OCI-LY1 (cell line): Measurements from ENCODE around the gene CRACDL.

Source experiments
- H2AFZ ChIP-seq: fragments of 200-600 bp; sonication (generic), shearing (Covaris generic); 2 replicates; pipeline ENCODE4 v1.6.0; 2014; ENCODE audit warnings: antibody characterized with exemption, mild to moderate bottlenecking, low read length
- H3F3A ChIP-seq: fragments of 200-600 bp; sonication (generic), shearing (Covaris generic); 2 replicates; pipeline ENCODE4 v1.6.0; 2014; ENCODE audit warnings: mild to moderate bottlenecking, antibody characterized with exemption, low read length, moderate library complexity; ENCODE audit not compliant: insufficient read depth
- H3K27ac ChIP-seq: fragments of 200-600 bp; sonication (generic); 2 replicates; pipeline ENCODE4 v1.5.1; 2014; ENCODE audit warnings: low read length, mixed run types, mild to moderate bottlenecking, low read depth; ENCODE audit not compliant: poor library complexity, severe bottlenecking
- H3K27me3 ChIP-seq: fragments of 200-600 bp; sonication (generic); 2 replicates; pipeline ENCODE4 v1.6.0; 2014; ENCODE audit warnings: antibody characterized with exemption, mild to moderate bottlenecking, low read length, moderate library complexity; ENCODE audit not compliant: insufficient read depth
- H3K36me3 ChIP-seq: fragments of 200-600 bp; sonication (generic); 2 replicates; pipeline ENCODE4 v1.6.1; 2014; ENCODE audit warnings: mild to moderate bottlenecking, antibody characterized with exemption, low read length, moderate library complexity, mixed read lengths; ENCODE audit not compliant: insufficient read depth
- H3K4me1 ChIP-seq: fragments of 200-600 bp; sonication (generic); 2 replicates; pipeline ENCODE4 v1.5.1; 2014; ENCODE audit warnings: mild to moderate bottlenecking, low read length, moderate library complexity; ENCODE audit not compliant: insufficient read depth, severe bottlenecking
- H3K4me2 ChIP-seq: fragments of 200-600 bp; sonication (generic), shearing (Covaris generic); 2 replicates; pipeline ENCODE4 v1.6.1; 2014; ENCODE audit warnings: low read length
- H3K4me3 ChIP-seq: fragments of 200-600 bp; sonication (generic); 2 replicates; pipeline ENCODE4 v1.5.1; 2014; ENCODE audit warnings: low read length, low read depth, mild to moderate bottlenecking, mixed read lengths; ENCODE audit not compliant: poor library complexity, severe bottlenecking
- H3K79me2 ChIP-seq: fragments of 200-600 bp; shearing (Covaris generic); 2 replicates; pipeline ENCODE4 v1.6.1; 2016; ENCODE audit warnings: mixed run types, low read length, mixed read lengths; ENCODE audit not compliant: insufficient read depth
- H3K9ac ChIP-seq: fragments of 200-600 bp; sonication (generic), shearing (Covaris generic); 2 replicates; pipeline ENCODE4 v1.6.1; 2014; ENCODE audit warnings: mild to moderate bottlenecking, low read length, mixed read lengths
- H3K9me2 ChIP-seq: fragments of 200-600 bp; sonication (generic), shearing (Covaris generic); 2 replicates; pipeline ENCODE4 v1.6.1; 2014; ENCODE audit warnings: low read depth, mild to moderate bottlenecking, low read length, mixed read lengths
- H3K9me3 ChIP-seq: fragments of 200-600 bp; shearing (Covaris generic); 2 replicates; pipeline ENCODE4 v1.6.1; 2014; ENCODE audit warnings: low read length, mixed read lengths
- H4K20me1 ChIP-seq: fragments of 200-600 bp; sonication (generic), shearing (Covaris generic); 2 replicates; pipeline ENCODE4 v1.6.0; 2016; ENCODE audit warnings: mild to moderate bottlenecking, low read length; ENCODE audit not compliant: insufficient read depth
- CTCF ChIP-seq: fragments of 200-600 bp; sonication (generic), shearing (Covaris generic); IDR thresholded peaks from 2 replicates; pipeline ENCODE4 v1.5.1; 2017; ENCODE audit warnings: mild to moderate bottlenecking, antibody characterized with exemption, low read length, moderate library complexity, mixed read lengths
- EZH2 ChIP-seq: fragments of 200-600 bp; sonication (generic), shearing (Covaris generic); IDR thresholded peaks from 2 replicates; pipeline ENCODE4 v1.8.0; 2017; ENCODE audit warnings: borderline replicate concordance, mixed run types, mild to moderate bottlenecking, antibody characterized with exemption, low read length, moderate library complexity, mixed read lengths

Gene CRACDL

DNA sequence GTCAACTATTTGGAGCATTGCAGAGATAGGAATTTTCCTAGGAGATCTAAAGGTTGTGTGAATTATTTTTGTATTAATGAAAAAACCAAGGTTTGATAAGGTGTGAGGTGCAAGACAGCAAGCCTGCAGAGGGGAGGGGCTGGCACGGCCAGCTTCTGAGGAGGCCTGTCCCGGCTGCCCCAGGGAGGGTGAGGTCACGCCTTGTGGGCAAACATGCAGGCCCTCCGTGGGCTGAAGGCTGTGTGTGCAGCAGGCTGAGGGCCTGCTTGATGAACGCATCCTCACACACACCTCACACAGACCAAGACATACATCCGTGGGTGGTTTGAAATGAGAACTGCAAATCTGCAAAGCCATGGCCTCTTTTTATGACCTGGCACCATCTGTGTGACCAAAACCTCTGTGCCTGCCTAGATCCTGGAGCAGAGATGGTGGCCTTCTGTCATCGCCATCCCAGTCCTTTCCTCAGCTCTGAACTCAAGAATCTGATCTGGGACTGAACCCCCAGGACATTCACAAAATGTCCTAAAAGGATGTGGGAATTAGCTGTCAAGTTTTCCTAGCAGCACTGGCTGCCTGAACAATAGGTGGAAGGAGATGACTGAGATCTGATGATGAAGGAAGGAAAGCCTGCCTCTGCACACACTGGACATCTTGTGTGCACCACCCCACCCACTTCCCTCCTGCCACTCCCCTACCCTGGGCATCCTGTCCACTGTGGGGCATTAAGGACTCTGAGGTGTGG, 102.7 kb downstream of the CRACDL start:
- no peak overlapping the region for H3K9ac ChIP-seq
- H3K4me2 ChIP-seq: no peak overlapping the region
- no peak for TF ChIP-seq EZH2
- TF ChIP-seq CTCF: no peak

GRCh38 chr2:98832172-98832571, 103.9 kb downstream of the CRACDL start:
- Histone ChIP-seq H3K27me3 (no peaks in the 10 kb centered on the region; the same call in 1 of the 2 replicates), H3K4me1 (no peaks in the 10 kb centered on the region), H3K79me2 (no peaks in the 10 kb centered on the region), H3K4me3 (no peak overlapping the region), H3K36me3 (no peaks in the 10 kb centered on the region), H3K9me2 (no peaks in the 10 kb centered on the region), H3K4me2 (no peak overlapping the region), H3F3A (no peaks in the 10 kb centered on the region), H3K9ac (no peak overlapping the region), H3K9me3 (no peaks in the 10 kb centered on the region), H4K20me1 (no peaks in the 10 kb centered on the region), H2AFZ (no peak overlapping the region), H3K27ac (no peak overlapping the region)
- TF ChIP-seq EZH2: no peak
- TF ChIP-seq CTCF: no peak

More for the DNA sequence above, 102.7 kb downstream of the CRACDL start:
- Histone ChIP-seq H3K27ac (no peak overlapping the region), H3K9me3 (no peaks in the 10 kb centered on the region), H2AFZ (no peak overlapping the region), H3K4me3 (no peak overlapping the region), H3K9me2 (no peaks in the 10 kb centered on the region), H3K79me2 (no peaks in the 10 kb centered on the region), H3K36me3 (no peaks in the 10 kb centered on the region), H4K20me1 (no peaks in the 10 kb centered on the region), H3K27me3 (no peaks in the 10 kb centered on the region; the same call in 1 of the 2 replicates), H3K4me1 (no peaks in the 10 kb centered on the region), H3F3A (no peaks in the 10 kb centered on the region)

GRCh38 chr2:98830571-98831145, 105.4 kb downstream of the CRACDL start:
- no peaks in the 10 kb centered on the region for H3K79me2 ChIP-seq
- no peak overlapping the region for H3K4me2 ChIP-seq
- H2AFZ ChIP-seq: no peak overlapping the region
- H3K4me3 ChIP-seq: no peak overlapping the region
- H3K9ac ChIP-seq: no peak overlapping the region
- no peak overlapping the region for H3K27ac ChIP-seq
- no peaks in the 10 kb centered on the region for H4K20me1 ChIP-seq
- H3K9me2 ChIP-seq: no peaks in the 10 kb centered on the region
- no peaks in the 10 kb centered on the region for H3K36me3 ChIP-seq
- H3K27me3 ChIP-seq: no peaks in the 10 kb centered on the region; the same call in 1 of the 2 replicates
- no peaks in the 10 kb centered on the region for H3K4me1 ChIP-seq
- no peaks in the 10 kb centered on the region for H3F3A ChIP-seq
- no peaks in the 10 kb centered on the region for H3K9me3 ChIP-seq
- TF ChIP-seq CTCF: no peak
- TF ChIP-seq EZH2: no peak
